Measurements from ENCODE around the gene HAGHL.

DNA sequence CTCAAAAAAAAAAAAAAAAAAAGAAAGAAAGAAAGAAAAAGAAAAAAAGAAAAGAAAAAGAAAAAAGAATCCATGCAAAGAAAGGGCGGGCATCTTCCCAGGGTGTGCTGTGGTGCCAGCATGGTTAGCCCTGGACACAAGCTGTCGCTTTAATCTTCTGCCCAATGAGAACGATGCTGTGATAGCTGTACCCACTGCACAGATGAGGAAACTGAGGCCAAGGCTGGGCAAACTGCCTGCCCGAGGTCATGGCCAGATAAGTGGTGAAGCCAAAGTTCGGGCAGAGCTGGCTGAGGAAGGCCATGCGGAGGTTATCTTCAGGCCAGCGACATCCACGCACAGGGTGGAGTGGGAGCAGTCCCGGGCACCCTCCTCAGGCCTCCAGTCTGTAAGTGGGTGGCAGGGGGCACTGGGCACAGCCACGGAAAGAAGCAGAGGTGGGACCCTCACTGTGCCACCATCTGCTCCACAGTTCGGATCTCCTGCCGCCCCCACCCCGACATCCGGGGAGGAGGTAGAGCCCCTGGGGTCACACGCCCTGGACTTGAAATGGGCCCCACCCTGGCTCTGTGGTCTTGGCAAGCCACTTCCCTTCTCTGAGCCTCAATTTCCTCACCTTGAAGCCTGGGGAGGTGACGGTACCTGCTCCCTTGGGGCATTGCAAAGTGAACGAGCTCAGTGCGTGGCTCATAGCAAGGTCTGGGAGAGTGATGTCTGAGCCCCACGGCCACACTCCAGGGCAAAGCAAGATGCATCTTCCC lies 27.8 kb upstream of the HAGHL start:
- TF ChIP-seq CTCF (IDR thresholded peaks at IDR 0.05; ENCODE audit: poor library complexity): no peak
- TF ChIP-seq EZH2 (IDR thresholded peaks at IDR 0.05; ENCODE audit: borderline replicate concordance): no peak
